Astrocyte of the cerebellum (primary cell): Measurements from ENCODE around the gene ZNF749.
A peak's percentile ranks its signal among the peaks of the same experiment; 100 is the strongest.

Source experiments
- DNase-seq: peaks from one replicate; pipeline ENCODE4 v3.0.0-alpha.2; 2011; ENCODE audit warnings: low read depth
- H3K4me3 ChIP-seq: 2 replicates; pipeline ENCODE4 v1.5.1; 2011; ENCODE audit warnings: mild to moderate bottlenecking, low read depth, low read length, moderate library complexity
- CTCF ChIP-seq: IDR thresholded peaks from 2 replicates; pipeline ENCODE4 v1.5.1; 2012; ENCODE audit warnings: low read length, low read depth, moderate library complexity, mild to moderate bottlenecking; ENCODE audit errors: missing control alignments
- in situ Hi-C: cut with HindIII; loops from 2 replicates; pipeline ENCODE4 v1.10.0; 2017; ENCODE audit warnings: low sequenced_read_pairs

Gene ZNF749

DNA sequence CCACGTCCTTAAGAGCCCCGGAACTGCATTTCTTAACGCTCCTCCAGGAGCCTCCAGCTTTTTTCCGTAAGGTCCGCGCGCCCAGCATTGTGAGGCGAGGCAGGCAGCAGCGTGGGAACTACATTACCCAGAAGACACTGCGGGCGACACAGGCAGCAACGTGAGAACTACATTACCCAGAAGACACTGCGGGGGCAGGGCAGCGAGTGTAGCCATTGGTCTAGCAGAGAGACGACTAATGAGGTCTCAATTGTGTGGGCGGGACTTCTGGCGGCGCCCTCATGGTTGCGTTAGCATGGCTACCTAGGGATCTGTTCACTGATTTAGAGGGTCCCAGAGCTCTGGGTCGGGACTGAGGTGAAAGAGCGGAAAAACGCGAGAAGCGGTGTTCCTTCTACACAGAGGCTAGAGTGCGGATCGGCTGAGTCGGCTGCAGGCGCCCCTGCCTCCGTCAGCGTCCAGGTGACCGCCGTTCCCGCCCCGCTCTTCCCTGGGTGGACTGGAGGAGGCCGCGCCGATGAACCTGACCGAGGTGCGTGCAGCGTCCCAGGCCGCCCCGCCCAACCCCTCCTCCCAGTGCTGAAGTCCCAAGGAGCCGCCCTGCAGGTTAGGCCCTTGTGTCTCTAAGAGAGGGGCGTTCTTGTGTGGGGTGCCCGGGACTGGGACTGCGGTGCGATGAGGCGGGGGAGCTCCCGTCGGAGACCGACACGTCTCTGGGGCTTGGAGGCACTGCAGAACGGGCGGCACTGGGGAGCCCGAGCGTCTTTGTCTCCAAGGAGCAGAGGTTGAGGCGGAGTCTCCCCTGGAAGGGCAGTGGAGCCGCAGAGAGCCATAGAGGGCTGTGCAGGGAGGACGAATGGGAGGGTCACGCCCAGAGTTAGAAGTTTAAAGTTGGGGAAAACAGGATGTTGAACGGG, at the start of gene ZNF749:
Gene ZNF749 (plus strand): TSS at position 264 of the 917 bp plus-strand sequence. CDS start 254 bp downstream, at position 518.
- TF ChIP-seq CTCF: no peak

GRCh38 chr19:57389194-57389729, 45.9 kb upstream of the ZNF749 start:
- peak overlapping the region; percentile 89 for H3K4me3 ChIP-seq
- in situ Hi-C loops: loop anchor here (10.0 kb wide), 1 partner anchor 134 kb away; no protein-coding TSS in a partner anchor
- TF ChIP-seq CTCF: no peak
- DNase-seq: no peak

More for the DNA sequence above, at the start of gene ZNF749:
- in situ Hi-C loops: no loop called here
- peak; percentile 98 for DNase-seq
- H3K4me3 ChIP-seq: peak within 1 kb of the TSS; percentile 91

DNA sequence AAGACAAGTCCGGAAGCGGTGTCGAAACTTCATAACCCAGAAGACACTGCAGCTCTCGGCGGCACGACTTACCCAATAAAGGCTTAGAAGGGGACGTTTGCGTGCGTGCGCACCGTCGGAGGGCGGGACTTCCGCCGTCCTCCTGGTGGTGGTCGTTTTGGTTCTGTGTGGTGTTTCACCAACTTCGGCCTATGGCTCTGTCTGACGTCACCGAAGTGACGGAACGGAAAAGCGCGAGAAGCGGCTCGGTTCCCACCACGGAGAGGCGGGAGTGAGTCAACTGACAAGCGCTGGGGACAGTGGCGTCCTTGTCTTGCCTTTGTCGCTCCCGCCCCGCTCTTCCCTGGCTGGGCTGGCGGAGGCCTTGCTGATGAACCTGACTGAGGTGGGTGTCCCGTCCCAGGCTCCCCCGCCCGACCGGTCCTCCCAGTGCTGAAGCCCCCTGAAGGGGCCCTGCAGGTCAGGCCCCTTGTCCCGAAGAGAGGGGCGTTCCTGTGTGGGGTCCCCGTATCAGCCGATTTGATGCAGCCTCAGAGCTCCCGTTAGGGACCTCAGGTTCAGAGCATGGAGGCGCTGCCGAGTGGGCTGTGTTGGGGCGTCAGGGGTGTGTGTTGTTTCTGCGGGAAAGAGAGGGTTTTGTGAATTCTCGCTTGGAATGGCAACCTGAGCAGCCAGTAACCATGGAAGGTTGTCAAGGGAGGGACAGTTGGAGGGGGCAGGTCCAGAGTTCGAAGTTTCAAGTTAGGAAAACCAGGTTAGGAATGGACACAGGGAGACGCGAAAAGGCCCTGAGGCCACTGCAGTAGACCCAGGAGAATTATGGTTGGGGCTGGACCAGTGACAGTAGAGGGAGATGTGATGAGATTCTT, 45.2 kb upstream of the ZNF749 start, which contains the start of gene ZNF548:
Gene ZNF548 (plus strand): TSS at position 125 of the 869 bp plus-strand sequence. CDS start 246 bp downstream, at position 371.
- in situ Hi-C loops: loop anchor here (10.0 kb wide), 1 partner anchor 135 kb away; no protein-coding TSS in a partner anchor
- H3K4me3 ChIP-seq: peak within 1 kb of the TSS; percentile 89
- no peak for TF ChIP-seq CTCF
- DNase-seq: peak; percentile 98

DNA sequence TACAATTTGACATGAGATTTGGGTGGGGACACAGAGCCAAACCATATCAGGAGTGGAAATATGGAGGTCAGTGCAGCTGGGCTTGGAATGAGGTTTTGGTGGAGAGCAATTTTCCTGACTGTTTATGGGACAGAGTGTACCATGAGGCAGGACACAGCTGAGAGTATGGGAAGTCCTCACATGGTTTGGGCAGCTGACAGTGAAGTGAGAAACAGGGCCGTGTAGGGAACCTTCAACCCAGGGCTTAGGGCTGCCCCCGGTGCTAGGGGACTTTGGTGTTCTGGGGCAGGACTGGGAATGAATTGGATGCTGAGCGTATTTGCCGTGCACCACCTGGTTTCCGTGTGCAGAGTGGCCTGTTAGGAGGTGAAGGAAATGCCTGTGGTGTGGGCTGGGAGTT, 39.4 kb upstream of the ZNF749 start:
- no peak for DNase-seq
- in situ Hi-C loops: no loop called here
- H3K4me3 ChIP-seq: no peak overlapping the region
- no peak for TF ChIP-seq CTCF

DNA sequence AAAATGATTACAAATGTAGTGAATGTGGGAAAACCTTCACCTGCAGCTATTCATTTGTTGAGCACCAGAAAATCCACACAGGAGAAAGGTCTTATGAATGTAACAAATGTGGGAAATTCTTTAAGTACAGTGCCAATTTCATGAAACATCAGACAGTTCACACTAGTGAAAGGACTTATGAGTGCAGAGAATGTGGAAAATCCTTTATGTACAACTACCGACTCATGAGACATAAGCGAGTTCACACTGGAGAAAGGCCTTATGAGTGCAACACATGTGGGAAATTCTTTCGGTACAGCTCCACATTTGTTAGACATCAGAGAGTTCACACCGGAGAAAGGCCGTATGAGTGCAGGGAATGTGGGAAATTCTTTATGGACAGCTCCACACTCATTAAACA, 36.3 kb upstream of the ZNF749 start:
- in situ Hi-C loops: no loop called here
- DNase-seq: no peak
- no peak overlapping the region for H3K4me3 ChIP-seq
- TF ChIP-seq CTCF: no peak
